IPS-15b (cell line): ENCODE data around the gene NT5M.
"Not testable (repeated sequence)": the region's sequence is repeated elsewhere in the genome, so short reads cannot be mapped to it uniquely, and the experiment has no call there.

Experiments
- H3K27me3 ChIP-seq: one replicate; pipeline ENCODE4 v1.6.1; 2013; ENCODE audit warnings: low read length; ENCODE audit not compliant: control insufficient read depth, insufficient read depth
- H3K36me3 ChIP-seq: one replicate; pipeline ENCODE4 v1.6.1; 2013; ENCODE audit warnings: low read length; ENCODE audit not compliant: control insufficient read depth, insufficient read depth
- H3K4me1 ChIP-seq: one replicate; pipeline ENCODE4 v1.6.1; 2013; ENCODE audit warnings: mild to moderate bottlenecking, low read length; ENCODE audit not compliant: control insufficient read depth, insufficient read depth
- H3K4me3 ChIP-seq: one replicate; pipeline ENCODE4 v1.5.1; 2013; ENCODE audit warnings: low read depth, low read length
- H3K9ac ChIP-seq: one replicate; pipeline ENCODE4 v1.6.1; 2013; ENCODE audit warnings: low read depth, mild to moderate bottlenecking, low read length
- H3K9me3 ChIP-seq: one replicate; pipeline ENCODE4 v1.6.1; 2013; ENCODE audit warnings: mild to moderate bottlenecking, low read length; ENCODE audit not compliant: control insufficient read depth, insufficient read depth

The NT5M gene

DNA sequence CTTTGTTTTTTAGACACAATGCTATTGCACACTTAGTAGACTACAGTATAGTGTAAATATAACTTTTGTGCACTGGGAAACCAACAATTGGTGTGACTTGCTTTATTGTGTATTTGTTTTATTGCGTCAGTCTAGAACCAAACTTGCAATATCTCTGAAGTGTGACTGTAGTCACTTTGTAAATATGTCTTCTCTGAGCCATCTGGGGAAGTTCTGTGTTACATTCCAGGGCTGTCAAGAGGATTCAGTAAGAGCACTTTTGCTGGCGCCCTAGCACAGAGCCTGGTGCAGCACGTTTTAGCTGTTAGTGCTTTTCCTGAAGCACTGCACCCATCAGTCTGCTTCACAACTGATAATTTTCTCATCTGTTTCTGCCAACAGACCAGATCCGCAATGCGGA, 73.2 kb downstream of the NT5M start:
- no peaks in the 10 kb centered on the region for H3K27me3 ChIP-seq
- no peaks in the 10 kb centered on the region for H3K36me3 ChIP-seq
- H3K9ac ChIP-seq: no peak overlapping the region
- no peaks in the 10 kb centered on the region for H3K4me1 ChIP-seq
- H3K4me3 ChIP-seq: no peak overlapping the region
- no peaks in the 10 kb centered on the region for H3K9me3 ChIP-seq

DNA sequence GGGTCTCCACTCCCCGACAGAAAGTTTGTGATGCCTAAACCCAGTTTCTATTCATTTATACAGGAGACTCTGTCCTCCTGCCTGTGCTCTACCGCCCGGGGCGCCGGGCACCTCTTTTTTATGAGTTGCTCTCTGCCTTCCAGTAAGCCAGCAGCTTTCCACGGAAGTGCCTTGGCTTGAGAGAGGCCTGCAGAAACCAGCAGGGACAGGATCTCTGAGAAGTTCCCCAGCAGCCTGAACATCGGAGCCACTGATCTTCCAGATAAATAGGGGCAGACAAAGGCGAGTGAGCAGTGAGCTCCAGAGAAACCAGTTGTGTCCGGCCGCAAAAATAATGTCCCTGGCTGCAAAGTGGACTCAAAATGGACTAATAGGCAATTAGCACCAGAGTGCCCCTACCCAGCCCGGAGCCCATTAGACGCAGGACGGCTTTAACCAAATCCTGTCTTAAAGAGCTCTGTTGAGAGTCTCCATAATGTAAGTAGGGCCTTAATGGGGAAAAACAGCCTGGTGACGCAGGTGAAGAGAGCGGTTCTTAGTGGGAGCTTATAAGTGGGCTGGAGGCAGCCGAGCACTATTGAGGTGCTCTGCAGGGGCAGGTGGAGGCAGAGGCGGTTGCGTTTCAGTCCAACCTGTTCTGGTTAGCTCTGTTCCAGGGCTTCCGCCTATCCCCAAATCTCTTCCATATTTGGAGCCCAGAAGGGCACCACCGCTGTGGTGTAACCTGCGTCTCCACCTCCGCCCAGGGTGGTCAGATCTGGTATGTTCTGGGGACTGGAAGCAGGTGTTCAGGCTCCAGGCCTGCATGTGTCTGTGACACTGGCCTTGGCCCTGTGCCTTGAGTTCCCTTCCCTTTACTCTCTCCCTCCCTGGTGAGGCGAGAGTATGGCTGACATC, 74.1 kb downstream of the NT5M start:
- Histone ChIP-seq H3K36me3 (no peaks in the 10 kb centered on the region), H3K4me3 (no peak overlapping the region), H3K4me1 (no peaks in the 10 kb centered on the region), H3K9ac (no peak overlapping the region), H3K27me3 (no peaks in the 10 kb centered on the region), H3K9me3 (no peaks in the 10 kb centered on the region)

DNA sequence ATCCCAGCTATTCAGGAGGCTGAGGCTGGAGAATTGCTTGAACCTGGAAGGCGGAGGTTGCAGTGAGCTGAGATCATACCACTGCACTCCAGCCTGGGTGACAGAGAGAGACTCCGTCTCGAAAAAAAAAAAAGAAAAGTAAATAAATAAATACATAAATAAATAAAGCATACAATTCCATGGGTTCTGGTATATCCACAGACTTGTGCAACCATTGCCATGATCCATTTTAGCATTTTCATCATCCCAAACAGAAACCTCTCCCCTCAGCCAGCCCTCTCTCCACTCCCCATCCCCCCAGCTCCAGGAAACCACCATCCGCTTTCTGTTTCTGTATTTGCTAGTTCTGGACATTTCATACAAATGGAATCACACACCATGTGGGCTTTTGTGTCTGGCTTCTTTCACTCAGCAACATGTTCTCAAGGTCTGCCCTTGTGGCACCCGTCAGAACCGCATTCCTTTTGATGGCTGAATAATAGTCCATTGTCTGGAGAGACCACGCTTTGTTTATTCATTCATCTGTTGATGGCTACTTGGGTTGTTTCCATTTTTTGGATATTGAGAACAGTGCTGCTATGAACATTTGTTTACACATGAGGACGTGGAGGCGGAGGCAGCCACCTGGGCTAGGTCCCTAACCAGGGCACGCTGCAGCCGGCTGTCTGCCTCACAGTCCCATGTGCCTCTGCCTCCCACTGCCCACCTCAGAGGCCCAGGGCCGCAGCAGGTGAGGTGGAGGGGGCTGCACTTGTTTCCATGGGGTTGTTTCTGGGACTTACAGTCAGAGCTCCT, 76.2 kb downstream of the NT5M start:
- Histone ChIP-seq H3K27me3 (no peaks in the 10 kb centered on the region), H3K4me1 (no peaks in the 10 kb centered on the region), H3K36me3 (no peaks in the 10 kb centered on the region), H3K9ac (no peak overlapping the region), H3K4me3 (no peak overlapping the region), H3K9me3 (no peaks in the 10 kb centered on the region)

DNA sequence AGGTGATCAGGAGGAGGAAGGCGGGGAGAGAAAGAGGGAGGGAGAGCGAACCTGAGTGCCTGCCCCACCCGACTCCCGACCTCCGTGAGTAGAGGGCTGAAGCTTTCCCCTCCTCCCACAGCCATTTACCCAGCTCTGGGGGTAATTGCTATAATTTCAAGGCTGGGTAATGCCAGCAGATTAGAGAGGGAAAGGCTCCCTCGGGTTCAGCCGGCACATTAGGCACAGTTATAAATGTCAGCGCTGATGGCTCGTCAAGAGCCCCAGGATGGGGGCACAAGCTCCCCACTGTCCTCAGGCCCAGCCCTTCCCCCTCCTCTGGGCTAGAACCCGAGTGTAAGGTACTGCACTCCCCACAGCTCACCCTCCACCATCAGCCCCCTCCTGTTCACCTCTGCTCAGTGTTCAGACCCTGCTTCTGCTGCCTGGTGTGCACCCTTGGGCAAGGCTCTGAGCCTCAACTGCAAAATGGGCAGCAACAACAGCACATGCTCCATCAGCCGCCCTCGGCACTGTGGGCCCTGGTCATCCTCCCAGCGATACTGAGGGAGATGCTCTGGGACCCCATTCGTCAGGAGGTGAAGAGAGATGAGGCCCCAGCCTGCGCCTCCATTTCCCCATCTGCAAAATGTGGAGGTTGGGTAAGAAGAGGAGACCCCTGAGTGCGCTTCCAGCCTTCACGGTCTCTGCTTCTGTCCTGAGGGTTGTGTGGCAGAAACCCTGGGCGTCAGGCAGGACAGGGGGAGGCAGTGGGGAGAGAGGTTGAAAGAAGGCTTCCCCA, 77.2 kb downstream of the NT5M start:
- H3K4me3 ChIP-seq: no peak overlapping the region
- no peaks in the 10 kb centered on the region for H3K4me1 ChIP-seq
- H3K27me3 ChIP-seq: no peaks in the 10 kb centered on the region
- H3K9ac ChIP-seq: no peak overlapping the region
- H3K9me3 ChIP-seq: no peaks in the 10 kb centered on the region
- H3K36me3 ChIP-seq: no peaks in the 10 kb centered on the region

DNA sequence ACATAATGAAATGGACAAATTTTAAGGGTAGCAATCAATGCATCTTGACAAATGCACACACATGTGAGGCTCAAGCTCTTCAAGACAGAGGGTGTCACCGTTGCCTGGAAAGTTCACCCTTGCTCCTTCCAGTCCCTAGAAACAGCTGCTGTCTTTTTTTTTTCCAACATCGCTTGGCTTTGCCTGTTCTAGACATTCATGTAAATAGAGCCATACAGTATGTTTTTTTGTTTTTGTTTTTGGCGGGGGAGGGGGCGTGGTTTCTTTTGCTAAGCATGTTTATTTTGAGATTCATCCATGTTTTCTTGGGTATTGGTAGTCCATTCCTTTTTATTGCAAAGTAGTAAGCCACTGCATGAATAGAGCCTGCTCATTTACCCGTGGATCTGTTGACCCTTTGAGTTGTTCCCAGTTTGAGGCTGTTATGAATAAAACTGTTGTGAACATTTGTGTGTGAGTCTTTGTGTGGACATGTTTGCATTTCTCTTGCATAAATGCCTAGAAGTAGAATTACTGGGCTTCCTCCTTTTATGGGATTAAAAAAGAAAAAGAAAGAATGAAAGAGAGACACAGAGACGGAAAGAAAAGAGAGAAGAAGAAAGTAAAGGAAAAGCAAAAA, 78.4 kb downstream of the NT5M start:
- Histone ChIP-seq H3K36me3 (no peaks in the 10 kb centered on the region), H3K27me3 (no peaks in the 10 kb centered on the region), H3K9me3 (no peaks in the 10 kb centered on the region), H3K9ac (no peak overlapping the region), H3K4me1 (no peaks in the 10 kb centered on the region), H3K4me3 (no peak overlapping the region)

DNA sequence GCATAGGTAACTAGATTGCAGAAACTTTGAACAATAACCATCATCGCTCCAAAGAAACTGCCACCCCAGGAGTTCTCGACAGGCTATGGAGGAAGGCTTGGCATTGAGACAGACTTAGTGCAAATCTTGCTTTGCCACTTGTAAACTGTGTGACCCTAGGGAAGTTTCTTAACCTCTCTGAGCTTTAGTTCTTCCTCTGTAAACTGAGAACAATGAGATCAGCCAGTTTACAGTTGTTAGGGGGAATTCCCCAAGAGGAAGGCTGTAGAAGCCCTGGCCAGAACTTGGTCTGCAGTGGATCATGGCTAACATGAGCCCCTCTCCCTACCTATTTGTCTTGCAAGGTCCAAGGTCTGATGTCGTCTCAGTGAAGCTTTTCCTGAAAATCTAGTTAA, 78.9 kb downstream of the NT5M start:
- no peaks in the 10 kb centered on the region for H3K9me3 ChIP-seq
- H3K4me1 ChIP-seq: no peaks in the 10 kb centered on the region
- H3K4me3 ChIP-seq: no peak overlapping the region
- H3K27me3 ChIP-seq: no peaks in the 10 kb centered on the region
- H3K36me3 ChIP-seq: no peaks in the 10 kb centered on the region
- no peak overlapping the region for H3K9ac ChIP-seq

DNA sequence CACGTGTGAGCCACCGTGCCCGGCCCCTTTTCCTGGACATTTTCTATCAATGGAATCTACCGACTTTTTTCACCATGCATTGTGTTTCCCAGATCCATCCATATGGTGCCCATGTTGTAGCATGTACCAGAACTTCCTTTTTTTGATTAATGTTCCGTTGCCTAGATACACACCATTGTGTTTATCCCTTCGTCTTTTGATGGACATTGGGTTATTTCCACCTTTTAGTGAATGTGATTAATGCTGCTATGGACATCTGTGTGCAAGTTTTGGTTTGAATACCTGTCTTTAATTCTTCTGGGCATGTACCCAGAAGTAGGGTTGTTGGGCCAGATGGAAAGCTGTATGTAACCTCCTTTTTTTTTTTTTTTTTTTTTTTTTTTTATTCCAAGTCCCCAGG, 79.8 kb downstream of the NT5M start:
- no peak overlapping the region for H3K9ac ChIP-seq
- no peaks in the 10 kb centered on the region for H3K4me1 ChIP-seq
- no peaks in the 10 kb centered on the region for H3K27me3 ChIP-seq
- no peak overlapping the region for H3K4me3 ChIP-seq
- H3K36me3 ChIP-seq: no peaks in the 10 kb centered on the region
- H3K9me3 ChIP-seq: no peaks in the 10 kb centered on the region

DNA sequence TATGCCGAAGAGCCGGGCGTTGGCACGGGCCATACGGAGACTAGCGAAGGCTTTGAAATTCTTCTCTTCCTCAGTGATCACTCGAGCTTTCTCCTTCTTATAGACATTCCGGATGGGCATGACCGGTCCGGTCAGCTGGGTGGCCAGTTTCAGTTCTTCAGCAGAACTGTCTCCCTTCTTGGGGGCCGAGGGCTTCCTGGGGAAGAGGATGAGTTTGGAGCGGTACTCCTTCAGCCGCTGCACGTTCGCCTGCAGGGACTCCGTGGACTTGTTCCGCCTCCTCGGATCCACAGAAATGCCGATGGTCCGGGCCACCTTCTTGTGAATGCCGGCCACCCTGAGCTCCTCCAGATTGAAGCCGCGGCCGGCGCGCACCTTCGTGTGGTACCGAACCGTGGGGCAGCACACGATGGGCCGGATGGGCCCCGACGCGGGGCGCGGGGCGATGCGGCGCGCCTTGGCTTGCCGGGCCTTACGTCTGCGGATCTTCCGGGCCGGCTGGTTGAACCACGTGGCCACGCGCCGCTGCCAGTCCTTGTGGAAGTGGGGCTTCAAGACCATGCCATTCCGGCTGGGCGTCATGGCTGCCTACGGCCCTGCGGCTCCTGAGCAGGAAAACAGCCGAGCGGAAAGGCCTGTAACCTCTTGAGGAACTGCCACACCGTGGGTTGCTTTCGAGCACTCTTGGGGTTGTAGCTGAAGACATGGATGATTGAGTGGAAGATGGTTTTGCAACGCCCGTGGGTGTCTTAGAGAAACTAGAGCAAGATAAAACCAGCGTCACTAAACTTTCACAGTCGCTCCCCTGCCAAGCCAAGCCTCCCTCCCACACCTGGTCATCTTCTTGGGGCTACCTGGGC, 80.5 kb downstream of the NT5M start:
- H3K27me3 ChIP-seq, H3K4me1 ChIP-seq, H3K9me3 ChIP-seq, H3K4me3 ChIP-seq, H3K36me3 ChIP-seq, H3K9ac ChIP-seq: not testable (repeated sequence)

DNA sequence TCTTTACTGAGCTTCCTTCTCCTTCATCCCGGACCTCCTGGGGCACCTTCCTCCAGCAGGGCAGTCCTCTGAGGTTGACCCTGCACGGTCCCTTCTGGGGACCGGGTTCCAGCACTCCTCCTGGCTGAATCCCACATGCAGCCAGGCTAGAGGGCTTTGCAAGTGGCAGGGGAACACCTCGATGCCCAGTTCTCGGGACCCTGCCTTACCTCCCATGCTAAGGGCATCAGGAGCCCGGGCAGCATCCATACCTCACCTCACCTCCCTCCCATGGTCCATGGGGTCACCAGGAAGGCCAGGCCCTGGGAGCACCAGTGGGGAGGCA, 81.1 kb downstream of the NT5M start:
- Histone ChIP-seq H3K36me3 (no peaks in the 10 kb centered on the region), H3K4me1 (no peaks in the 10 kb centered on the region), H3K9ac (no peak overlapping the region), H3K27me3 (no peaks in the 10 kb centered on the region), H3K4me3 (no peak overlapping the region), H3K9me3 (no peaks in the 10 kb centered on the region)

DNA sequence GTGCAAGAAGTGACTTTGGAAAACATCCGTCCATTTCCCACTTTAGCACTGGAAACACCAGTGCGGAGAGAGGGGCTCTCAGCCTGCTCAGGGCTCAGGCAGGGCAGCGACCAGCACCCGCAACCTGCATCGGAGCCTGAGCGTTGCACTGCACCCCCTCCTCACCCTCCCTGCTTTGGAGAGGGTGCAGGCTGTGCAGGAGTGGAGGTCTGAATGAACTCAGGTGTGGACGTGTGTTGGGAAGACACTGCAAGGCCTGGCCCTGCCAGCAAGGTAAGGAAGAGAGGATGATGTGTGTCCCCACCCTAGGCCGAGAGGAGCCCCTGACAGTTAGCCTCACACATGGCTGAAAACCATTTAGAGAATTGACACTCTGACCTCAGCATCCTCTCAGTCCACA, 81.8 kb downstream of the NT5M start:
- no peaks in the 10 kb centered on the region for H3K4me1 ChIP-seq
- no peaks in the 10 kb centered on the region for H3K9me3 ChIP-seq
- no peak overlapping the region for H3K4me3 ChIP-seq
- H3K9ac ChIP-seq: no peak overlapping the region
- H3K36me3 ChIP-seq: no peaks in the 10 kb centered on the region
- H3K27me3 ChIP-seq: no peaks in the 10 kb centered on the region

DNA sequence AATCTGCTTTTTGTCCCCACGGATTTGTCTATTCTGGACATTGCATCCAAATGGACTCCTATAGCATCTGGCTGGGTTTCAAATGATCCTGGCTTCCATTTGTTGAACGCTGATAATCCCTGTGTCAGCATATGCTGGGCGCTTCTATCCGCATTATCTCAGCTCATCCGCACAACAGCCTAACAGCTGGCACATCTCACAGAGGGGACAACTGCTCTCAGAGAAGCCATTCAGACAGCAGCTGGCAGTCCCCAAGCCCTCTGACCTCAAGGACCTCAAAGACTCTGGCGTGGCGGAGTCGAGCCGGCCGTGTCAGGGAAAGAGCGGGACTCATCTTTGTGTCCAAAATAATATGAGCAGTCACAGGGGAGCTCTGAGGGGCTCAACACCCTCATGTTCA, 82.3 kb downstream of the NT5M start:
- Histone ChIP-seq H3K36me3 (no peaks in the 10 kb centered on the region), H3K27me3 (no peaks in the 10 kb centered on the region), H3K9me3 (no peaks in the 10 kb centered on the region), H3K9ac (no peak overlapping the region), H3K4me3 (no peak overlapping the region), H3K4me1 (no peaks in the 10 kb centered on the region)
